ENCODE measurements around the gene SFPQ.
"Not testable (repeated sequence)": the region's sequence is repeated elsewhere in the genome, so short reads cannot be mapped to it uniquely, and the experiment has no call there.

SFPQ gene

GRCh38 chr1:35192853-35193664 lies at the start of gene SFPQ:
Gene SFPQ (minus strand): TSS chr1:35193145. CDS start chr1:35193049, 96 bp downstream.
- peak; percentile 96 for DNase-seq
- peaks cover 54% of the 10 kb centered on the region for H3K4me1 Mint-ChIP-seq
- H3K36me3 Mint-ChIP-seq (ENCODE audit: low read depth), result peaks cover 39% of the 10 kb centered on the region
- TF ChIP-seq CTCF (IDR thresholded peaks at IDR 0.05), result no peak
- H3K27ac Mint-ChIP-seq, result peak within 1 kb of the TSS; percentile 99
- no peaks in the 10 kb centered on the region for H3K9me3 Mint-ChIP-seq
- H3K4me3 Mint-ChIP-seq, result peak within 1 kb of the TSS; percentile 99
- peaks cover 8% of the 10 kb centered on the region for H3K27me3 Mint-ChIP-seq (ENCODE audit: low read depth, poor library complexity)

- H3K36me3 Mint-ChIP-seq (ENCODE audit: low read depth); H3K27me3 Mint-ChIP-seq (ENCODE audit: low read depth, poor library complexity); H3K9me3 Mint-ChIP-seq; H3K27ac Mint-ChIP-seq; H3K4me3 Mint-ChIP-seq; H3K4me1 Mint-ChIP-seq; DNase-seq: not testable (repeated sequence)
These were observed 43.8 kb upstream of the SFPQ start for GRCh38 chr1:35236772-35237171.

- TF ChIP-seq CTCF (IDR thresholded peaks at IDR 0.05), result no peak
- H3K36me3 Mint-ChIP-seq (ENCODE audit: low read depth), result no peaks in the 10 kb centered on the region
- peaks cover 14% of the 10 kb centered on the region for H3K27me3 Mint-ChIP-seq (ENCODE audit: low read depth, poor library complexity)
- no peak overlapping the region for H3K4me3 Mint-ChIP-seq
- H3K27ac Mint-ChIP-seq, result no peak overlapping the region
- H3K9me3 Mint-ChIP-seq, result no peaks in the 10 kb centered on the region
- H3K4me1 Mint-ChIP-seq, result no peaks in the 10 kb centered on the region
- no peak for DNase-seq
These were observed 38.3 kb upstream of the SFPQ start for GRCh38 chr1:35231287-35231686.

GRCh38 chr1:35229587-35230360 lies 36.8 kb upstream of the SFPQ start:
- no peaks in the 10 kb centered on the region for H3K4me1 Mint-ChIP-seq
- no peak overlapping the region for H3K27ac Mint-ChIP-seq
- H3K4me3 Mint-ChIP-seq, result no peak overlapping the region
- no peak for TF ChIP-seq CTCF (IDR thresholded peaks at IDR 0.05)
- H3K36me3 Mint-ChIP-seq (ENCODE audit: low read depth), result no peaks in the 10 kb centered on the region
- DNase-seq, result no peak
- H3K27me3 Mint-ChIP-seq (ENCODE audit: low read depth, poor library complexity), result peaks cover 14% of the 10 kb centered on the region
- H3K9me3 Mint-ChIP-seq, result no peaks in the 10 kb centered on the region

- H3K9me3 Mint-ChIP-seq, result no peaks in the 10 kb centered on the region
- TF ChIP-seq CTCF (IDR thresholded peaks at IDR 0.05), result no peak
- peaks cover 19% of the 10 kb centered on the region for H3K4me1 Mint-ChIP-seq
- H3K36me3 Mint-ChIP-seq (ENCODE audit: low read depth), result no peaks in the 10 kb centered on the region
- H3K27ac Mint-ChIP-seq, result no peak overlapping the region
- no peak overlapping the region for H3K4me3 Mint-ChIP-seq
- H3K27me3 Mint-ChIP-seq (ENCODE audit: low read depth, poor library complexity), result peaks cover 14% of the 10 kb centered on the region
- no peak for DNase-seq
These were observed 33.6 kb upstream of the SFPQ start for GRCh38 chr1:35226546-35226945.

GRCh38 chr1:35223084-35223630 lies 30.2 kb upstream of the SFPQ start:
- no peak for TF ChIP-seq CTCF (IDR thresholded peaks at IDR 0.05)
- Mint-ChIP-seq H3K9me3 (no peaks in the 10 kb centered on the region), H3K4me1 (peaks cover 27% of the 10 kb centered on the region), H3K36me3 (ENCODE audit: low read depth) (no peaks in the 10 kb centered on the region), H3K27ac (peak overlapping the region; percentile 60), H3K4me3 (peak overlapping the region; percentile 19), H3K27me3 (ENCODE audit: low read depth, poor library complexity) (peaks cover 10% of the 10 kb centered on the region)
- no peak for DNase-seq
